GM19099 (cell line): ENCODE data around the gene SDF4.
A peak's percentile ranks its signal among the peaks of the same experiment; 100 is the strongest.

Experiments
- POLR2A ChIP-seq: IDR thresholded peaks from 3 replicates; pipeline ENCODE4 v1.6.1; 2011; ENCODE audit warnings: low read depth; ENCODE audit not compliant: insufficient read length; ENCODE audit errors: extremely low read depth

Gene SDF4

DNA sequence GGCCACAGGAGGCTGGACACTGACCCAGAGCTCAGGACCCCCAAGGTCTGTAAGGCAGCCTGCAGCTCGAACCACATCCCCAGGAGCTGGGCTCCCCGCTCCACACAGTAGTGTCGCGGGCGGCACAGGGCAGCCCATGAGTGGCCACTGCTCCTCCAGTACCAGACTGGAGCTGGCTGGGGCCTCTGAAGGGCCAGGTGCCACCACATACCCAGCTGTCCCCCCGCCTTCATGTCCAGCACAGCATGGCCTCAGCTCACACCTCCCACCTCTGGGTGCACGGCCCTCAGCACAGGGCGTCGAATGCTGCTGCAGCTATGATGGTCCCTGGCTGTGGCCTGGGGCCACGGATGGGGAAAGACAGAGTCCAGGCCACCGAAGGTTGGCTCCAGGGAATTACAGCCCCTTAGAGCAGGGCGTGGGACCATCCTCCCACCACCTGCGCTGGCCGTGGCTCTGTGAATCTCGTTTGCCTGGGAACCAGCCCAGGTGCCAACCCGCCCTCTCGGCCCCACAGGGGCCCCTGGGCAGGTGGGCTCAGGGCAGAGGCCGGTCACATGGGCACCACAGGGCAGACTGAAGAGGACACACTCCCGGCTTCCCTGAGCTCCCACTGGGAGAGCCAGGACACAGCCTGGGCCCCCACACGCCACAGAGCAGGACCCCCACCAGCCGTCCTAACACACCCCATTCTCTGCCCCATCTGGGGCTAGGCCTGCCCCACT lies 15.8 kb downstream of the SDF4 start:
- no peak for TF ChIP-seq POLR2A

DNA sequence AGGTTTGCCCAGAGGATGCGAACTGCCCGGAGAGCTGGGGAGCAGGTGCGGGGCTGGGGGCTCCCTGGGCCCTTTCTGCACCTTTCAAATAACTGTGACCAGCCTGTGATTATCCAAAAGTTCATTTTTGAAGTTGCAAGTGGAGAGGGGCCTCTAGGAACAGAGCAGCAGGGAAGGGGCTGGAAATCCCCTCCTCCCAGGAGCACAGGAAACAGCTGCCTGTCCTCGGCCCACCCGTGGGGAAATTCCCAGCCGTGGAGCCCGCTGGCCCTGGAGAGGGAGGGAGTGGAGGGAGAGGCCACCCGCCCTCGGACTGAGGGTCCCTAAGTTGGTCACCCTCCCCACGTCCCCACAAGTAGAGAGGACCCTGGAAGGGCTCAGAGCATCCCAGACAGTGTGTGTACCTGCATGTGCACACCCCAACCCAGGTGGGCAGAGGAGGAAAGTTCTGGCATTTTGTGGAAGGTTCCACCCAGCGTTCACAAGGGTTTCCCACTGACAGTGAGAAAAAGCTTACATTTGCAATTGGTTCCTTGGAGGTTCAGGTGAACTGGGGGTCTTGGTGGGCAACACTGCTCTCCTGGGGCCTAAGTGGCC lies 16.6 kb downstream of the SDF4 start:
- TF ChIP-seq POLR2A, result no peak

DNA sequence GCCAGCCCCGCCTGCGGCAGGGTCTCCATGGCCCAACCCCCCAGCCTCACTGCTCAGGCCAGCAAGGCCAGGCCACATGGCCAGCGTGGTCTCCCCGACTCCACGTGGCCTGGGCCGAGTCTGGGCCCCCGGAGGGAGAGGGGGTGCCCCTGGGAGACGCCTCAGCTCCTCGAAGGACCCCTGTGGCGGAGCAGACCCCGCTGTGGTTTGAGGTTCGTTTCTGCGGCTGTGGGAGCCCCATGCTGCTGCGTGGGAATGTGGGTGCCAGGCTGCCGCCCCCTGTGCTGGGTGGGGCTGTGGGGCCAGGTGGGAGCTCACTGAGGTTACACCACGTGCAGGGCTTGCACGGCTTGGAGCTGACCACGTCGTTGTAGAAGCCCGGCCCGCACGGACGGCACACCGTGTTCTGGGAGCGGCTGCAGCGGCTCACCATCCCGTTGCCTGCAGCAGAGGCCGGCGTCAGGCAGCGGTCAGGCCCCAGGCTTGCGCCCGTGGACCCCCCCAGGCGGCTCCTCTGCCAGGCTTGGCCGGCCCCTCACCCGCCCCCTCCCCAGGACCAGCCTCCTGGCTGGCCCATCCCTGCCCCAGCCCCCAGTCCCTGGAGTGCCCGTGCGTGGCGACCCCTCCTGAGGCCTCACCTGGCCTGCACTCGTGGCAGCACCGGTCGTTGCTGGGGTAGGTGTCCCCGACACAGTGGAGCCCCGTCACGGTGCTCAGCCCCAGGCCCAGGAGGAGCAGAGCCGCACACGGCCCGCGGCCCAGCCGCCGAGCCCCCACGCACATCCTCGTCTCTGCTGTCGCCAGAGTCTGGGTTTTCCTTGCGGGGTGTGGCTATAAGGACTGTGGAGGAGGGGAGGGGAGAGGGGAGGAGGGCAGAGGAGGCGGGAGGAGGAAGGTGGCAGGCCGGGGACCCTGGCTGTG lies 18.2 kb downstream of the SDF4 start, which contains the start of gene TNFRSF4:
Gene TNFRSF4 (minus strand): TSS at position 809 of the 921 bp plus-strand sequence. CDS start 26 bp downstream, at position 783.
- no peak for TF ChIP-seq POLR2A

DNA sequence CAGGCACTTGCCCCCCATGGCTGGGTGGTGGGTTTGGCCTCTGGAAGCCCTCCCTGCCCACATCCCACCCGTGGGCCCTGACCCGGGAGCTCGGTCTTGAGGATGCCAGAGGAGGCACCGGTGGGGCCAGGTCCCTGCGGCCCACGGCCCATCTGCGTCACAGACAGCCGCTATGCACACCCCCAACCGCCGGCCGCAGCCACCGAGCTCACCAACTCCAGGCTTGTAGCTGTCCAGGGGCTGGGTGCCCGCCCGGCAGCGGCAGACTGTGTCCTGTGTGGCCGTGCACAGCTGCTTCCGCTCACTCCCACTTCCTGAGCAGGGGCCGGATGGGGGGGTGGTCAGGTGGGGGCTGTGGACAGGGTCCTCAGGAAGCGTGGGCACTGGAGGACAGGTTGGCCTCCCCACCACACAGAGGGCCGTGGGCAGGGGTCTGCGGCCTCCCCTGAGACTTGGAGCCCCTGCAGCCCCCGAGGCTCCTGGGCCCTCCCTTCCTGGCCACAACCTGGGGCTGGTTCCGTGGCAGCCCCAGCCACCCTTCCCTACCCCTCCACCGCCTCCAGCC lies 18.9 kb downstream of the SDF4 start:
- TF ChIP-seq POLR2A, result peak; percentile 41

DNA sequence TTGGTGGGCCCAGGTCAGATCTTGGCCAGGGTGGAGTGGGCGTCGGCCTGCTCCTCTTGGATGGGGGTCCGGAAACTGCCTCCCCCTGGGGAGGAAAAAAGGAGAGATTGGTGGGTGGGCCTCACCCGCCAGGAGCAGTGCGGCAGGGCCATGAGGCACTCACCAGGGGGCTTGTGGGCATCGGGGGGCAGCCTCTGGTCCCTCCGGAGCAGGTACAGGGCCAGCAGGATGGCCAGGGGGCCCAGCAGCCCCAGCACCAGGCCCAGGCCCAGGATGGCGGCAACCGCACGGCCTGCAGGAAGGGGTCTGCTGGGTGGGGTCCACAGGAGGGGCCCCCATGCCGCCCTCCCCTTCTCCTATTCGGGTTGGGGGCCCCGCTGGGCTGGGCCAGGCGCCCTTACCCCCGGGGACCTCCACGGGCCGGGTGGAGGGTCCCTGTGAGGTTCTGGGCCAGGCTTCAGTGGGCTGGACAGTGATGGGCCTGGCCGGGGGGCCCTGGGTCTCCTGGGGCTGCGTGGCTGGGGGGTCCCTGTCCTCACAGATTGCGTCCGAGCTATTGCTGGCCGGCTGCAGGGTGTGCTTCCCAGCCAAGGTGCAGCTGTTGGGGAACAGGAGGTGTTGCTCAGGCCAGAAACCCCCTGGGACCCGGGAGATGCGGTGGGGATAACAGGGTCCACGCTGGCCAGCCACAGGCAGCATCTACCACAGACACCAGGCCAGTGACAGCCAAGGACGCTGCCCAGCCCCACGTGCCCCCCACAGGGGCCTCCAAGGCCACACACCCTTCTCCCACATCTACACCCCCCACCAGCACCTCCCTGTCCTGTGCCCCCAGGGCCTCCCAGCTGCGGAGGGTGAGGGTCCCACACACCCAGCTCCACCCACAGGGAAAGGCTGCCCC lies 20.0 kb downstream of the SDF4 start:
- no peak for TF ChIP-seq POLR2A

DNA sequence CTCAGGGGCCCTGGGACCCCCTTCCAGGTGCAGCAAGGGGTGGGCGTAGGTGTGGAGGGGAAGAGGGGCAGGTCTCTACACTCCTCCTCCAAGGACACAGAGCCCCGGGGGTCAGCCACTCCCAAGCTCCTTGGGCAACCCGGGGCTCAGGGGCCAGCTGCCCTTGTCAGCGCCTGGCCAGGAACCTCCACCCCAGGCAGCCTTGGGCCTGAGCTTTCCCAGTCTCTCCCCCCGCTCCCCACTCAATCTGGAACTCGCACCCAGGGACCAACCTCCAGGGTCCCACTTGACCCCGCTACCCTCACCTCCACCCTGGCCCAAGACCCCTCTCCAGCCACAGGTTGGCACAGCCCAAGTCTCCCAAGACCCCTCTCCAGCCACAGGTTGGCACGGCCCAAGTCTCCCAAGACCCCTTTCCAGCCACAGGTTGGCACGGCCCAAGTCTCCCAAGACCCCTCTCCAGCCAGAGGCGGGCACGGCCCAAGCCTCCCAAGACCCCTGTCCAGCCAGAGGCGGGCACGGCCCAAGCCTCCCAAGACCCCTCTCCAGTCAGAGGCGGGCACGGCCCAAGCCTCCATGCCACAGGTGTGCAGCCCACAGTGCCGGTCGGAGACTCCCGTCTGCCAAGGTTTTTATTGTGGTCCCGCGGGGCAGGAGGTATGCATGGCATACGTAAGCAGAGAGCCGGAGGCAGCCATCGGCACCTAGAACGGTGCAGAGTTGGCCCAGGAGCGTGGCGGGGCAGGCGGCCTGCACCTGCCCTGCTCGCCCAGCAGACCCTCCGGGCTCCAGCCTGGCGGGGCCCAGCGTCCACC lies 20.9 kb downstream of the SDF4 start:
- TF ChIP-seq POLR2A, result no peak

DNA sequence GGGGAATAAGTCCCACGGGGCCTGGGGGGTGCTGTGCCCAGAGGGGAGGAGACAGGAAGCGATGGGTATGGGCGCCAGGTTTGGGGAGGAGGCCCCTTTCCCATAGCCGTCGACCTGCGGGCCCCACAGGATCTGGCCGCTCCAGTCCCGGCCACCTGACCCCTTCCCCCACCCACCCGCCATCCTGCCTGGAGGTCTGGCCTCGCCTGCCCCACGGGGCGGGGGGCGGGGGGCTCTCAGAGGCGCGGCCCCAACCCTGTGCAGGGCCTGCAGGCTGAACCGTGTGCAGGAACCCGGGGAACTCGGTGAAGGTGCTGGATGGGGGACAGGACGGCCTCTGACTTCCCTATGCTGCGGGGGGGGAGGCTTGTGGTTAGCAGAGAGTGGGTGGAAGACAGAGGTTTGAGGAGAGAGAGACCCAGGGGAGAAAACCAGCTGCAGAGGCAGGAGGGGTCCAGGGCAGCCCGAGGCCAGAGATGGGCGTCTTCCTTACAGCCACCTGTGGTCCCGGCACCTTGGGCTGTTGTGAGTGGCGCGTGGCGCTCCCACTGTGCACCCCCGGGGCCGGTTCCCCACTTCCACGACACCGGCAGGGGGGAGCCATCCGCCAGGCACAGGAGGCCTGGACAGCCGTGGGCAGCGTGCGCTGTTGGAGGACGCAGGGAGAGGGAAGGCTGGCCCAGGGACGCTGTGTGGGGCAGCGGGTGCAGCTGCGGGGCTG lies 22.9 kb downstream of the SDF4 start:
- TF ChIP-seq POLR2A, result no peak

DNA sequence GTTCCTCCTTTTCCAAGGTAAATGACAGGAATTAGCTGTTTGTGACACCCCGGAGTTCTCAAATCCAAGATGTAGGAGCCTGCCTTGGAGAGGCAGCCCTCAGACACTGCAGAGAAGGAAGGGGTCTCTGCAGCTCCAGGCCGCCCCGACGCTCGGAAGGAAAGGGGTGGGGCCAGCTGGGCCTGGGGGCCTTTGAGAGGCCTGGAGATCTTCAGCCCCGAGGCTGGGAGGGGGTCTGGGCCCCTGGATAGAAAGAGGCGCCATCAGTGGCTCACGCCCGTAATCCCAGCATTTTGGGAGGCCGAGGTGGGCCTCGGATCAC lies 24.3 kb downstream of the SDF4 start:
- no peak for TF ChIP-seq POLR2A

DNA sequence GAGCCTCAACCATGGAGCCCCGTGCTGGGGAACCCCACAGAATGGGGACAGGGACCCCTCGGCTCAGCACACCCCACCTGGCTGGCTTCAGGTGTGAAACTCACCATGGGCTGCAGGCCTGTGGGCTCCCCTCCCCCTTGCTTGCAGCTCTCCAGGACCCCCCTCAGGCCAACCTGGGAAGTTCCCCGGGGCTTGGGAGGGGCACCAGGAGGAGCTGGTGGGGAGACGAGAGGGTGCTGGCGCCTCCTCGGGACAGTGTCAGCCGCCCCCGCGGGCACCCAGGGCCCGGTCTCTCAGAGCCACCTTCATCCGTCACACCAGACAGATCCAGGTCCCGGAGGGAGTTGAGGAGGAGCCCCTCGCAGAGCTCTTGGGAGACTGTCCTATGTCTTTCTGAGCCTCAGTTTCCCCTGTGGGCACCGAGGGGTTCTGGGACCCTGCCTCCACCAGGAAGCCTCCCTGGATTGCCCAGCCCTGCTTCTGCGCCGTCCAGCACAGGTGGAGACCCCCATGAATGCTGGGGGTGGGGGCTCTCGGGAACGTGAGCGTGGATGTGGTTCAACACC lies 24.8 kb downstream of the SDF4 start:
- no peak for TF ChIP-seq POLR2A

DNA sequence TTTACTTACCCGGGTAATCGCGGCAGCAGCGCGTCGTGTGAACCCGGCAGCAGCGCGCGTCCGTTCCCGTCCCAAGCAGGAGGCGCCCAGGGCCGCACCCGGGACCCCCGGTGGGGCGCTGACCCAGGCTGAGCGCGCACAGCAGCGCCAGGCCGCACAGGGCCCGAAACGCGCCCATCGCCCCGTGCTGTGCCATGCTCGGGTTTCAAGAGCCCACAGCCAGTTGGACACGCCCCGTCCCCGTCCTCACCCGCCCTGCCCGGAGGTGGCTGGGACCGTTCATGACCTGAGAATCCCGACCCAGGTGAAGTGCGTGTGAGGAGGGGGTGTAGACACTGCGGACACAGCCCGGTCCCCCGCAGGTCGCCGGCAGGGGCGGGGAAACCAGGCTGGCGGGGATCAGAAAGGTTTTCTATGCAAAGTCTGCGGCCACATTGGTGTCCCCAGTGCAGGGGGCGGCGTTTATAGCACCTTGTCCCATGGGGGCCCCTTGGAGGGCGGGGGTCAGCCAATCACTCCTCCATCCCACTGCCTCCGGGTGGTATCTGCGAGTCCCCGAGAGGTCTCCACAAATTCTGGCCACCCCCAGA lies 25.3 kb downstream of the SDF4 start, which contains the start of gene TNFRSF18:
Gene TNFRSF18 (minus strand): TSS at position 217 of the 590 bp plus-strand sequence. CDS start 21 bp downstream, at position 196.
- no peak for TF ChIP-seq POLR2A

DNA sequence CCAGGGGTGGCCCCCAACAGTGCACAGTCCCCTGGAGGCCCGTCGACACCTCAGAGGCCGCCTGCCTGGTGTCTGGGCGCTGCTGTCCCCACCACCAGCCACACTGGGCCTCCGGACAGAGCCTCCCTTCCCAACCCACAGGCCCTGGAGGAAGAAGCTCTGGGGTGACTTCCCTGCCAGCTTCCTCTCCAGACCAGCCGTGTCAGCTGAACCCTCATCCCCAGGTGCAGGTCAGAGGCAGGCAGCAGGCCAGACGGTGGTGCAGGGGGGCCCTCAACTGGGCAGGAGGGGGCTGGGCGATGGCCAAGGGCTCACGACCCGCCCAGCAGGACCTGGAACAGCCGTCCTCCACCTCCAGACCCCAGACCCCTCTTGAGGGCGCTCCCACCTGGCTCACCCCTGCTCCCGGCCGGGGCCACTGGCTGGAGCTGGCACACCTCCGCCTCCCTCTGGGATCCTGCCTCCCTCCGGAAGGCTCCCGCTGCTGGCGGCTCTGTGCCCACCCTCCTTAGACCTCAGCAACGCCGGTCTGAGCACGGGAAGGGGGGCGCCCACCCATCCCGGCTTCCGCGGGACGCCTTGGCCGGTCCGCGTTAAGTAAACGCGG lies 25.9 kb downstream of the SDF4 start:
- no peak for TF ChIP-seq POLR2A
